Measurements from ENCODE around the gene GAREM1. TPM values are rescaled to one million over a fixed set of nuclear protein-coding genes. Genes with fewer than 3 reads are reported as not detected.

The GAREM1 gene
- total RNA-seq, 5 donors from 2014 or later (not counting 1 experiment from before 2014, with no cell fraction given), result 0.26 to 0.41 (median 0.33) TPM

- no CpG with 5 or more reads among the region's 1 CpG for WGBS (ENCODE audit: insufficient coverage)
- no peak for ATAC-seq (replicated peaks in 1 of 4)
Measured at GRCh38 chr18:32362484-32362883, 108.2 kb downstream of the GAREM1 start.

GRCh38 chr18:32360682-32361345, 109.9 kb downstream of the GAREM1 start:
- Mint-ChIP-seq H3K27me3 (peaks cover 0 to 11% of the 10 kb centered on the region in 2 donors), H3K36me3 (no peaks in the 10 kb centered on the region), H3K4me3 (no peak overlapping the region), H3K27ac (no peak overlapping the region), H3K4me1 (no peaks in the 10 kb centered on the region), H3K9me3 (no peaks in the 10 kb centered on the region)
- H3K27me3 ChIP-seq (replicated peaks in 1 of 2; ENCODE audit: control insufficient read depth in 2 of 2, extremely low read depth in 1 of 2, insufficient read depth in 2 of 2, low read length in 1 of 2), result no peaks in the 10 kb centered on the region
- H3K9me3 ChIP-seq, result no peaks in the 10 kb centered on the region
- POLR2A ChIA-PET, result no interaction called here
- ATAC-seq (replicated peaks in 1 of 4), result no peak
- no peak for DNase-seq
- no peaks in the 10 kb centered on the region for H3K36me3 ChIP-seq (ENCODE audit: control insufficient read depth in 2 of 2, extremely low read depth in 1 of 2, insufficient read depth in 1 of 2, low read length in 1 of 2)
- CTCF ChIA-PET, result no interaction called here
- no peak overlapping the region for H3K4me3 ChIP-seq (ENCODE audit: control insufficient read depth in 1 of 2, extremely low read depth in 1 of 2, low read length in 1 of 2)
- H3K27ac ChIP-seq (ENCODE audit: low read length), result no peak overlapping the region
- no peaks in the 10 kb centered on the region for H3K4me1 ChIP-seq (ENCODE audit: control insufficient read depth in 1 of 2, extremely low read depth in 1 of 2, insufficient read depth in 2 of 2, low read length in 2 of 2)
- WGBS (ENCODE audit: insufficient coverage), result no CpG with 5 or more reads among the region's 4 CpGs

More at GRCh38 chr18:32362484-32362883, 108.2 kb downstream of the GAREM1 start:
- Histone ChIP-seq H3K27ac (ENCODE audit: low read length) (no peak overlapping the region), H3K4me3 (ENCODE audit: control insufficient read depth in 1 of 2, extremely low read depth in 1 of 2, low read length in 1 of 2) (no peak overlapping the region), H3K27me3 (replicated peaks in 1 of 2; ENCODE audit: control insufficient read depth in 2 of 2, extremely low read depth in 1 of 2, insufficient read depth in 2 of 2, low read length in 1 of 2) (no peaks in the 10 kb centered on the region), H3K9me3 (no peaks in the 10 kb centered on the region), H3K36me3 (ENCODE audit: control insufficient read depth in 2 of 2, extremely low read depth in 1 of 2, insufficient read depth in 1 of 2, low read length in 1 of 2) (no peaks in the 10 kb centered on the region), H3K4me1 (ENCODE audit: control insufficient read depth in 1 of 2, extremely low read depth in 1 of 2, insufficient read depth in 2 of 2, low read length in 2 of 2) (no peaks in the 10 kb centered on the region)
- CTCF ChIA-PET, result no interaction called here
- POLR2A ChIA-PET, result interaction anchor here in 1 of 2 donors (0.5 kb wide), 1 partner anchor 192 kb away, joined by 4 read pairs; no protein-coding TSS in a partner anchor
- Mint-ChIP-seq H3K4me3 (no peak overlapping the region), H3K4me1 (no peaks in the 10 kb centered on the region), H3K27me3 (peaks cover 1 to 11% of the 10 kb centered on the region in 2 donors), H3K9me3 (no peaks in the 10 kb centered on the region), H3K36me3 (no peaks in the 10 kb centered on the region), H3K27ac (no peak overlapping the region)
- DNase-seq, result no peak

- no peak overlapping the region for H3K4me3 Mint-ChIP-seq
- no peaks in the 10 kb centered on the region for H3K36me3 Mint-ChIP-seq
- H3K4me3 ChIP-seq (ENCODE audit: control insufficient read depth in 1 of 2, extremely low read depth in 1 of 2, low read length in 1 of 2), result no peak overlapping the region
- H3K4me1 Mint-ChIP-seq, result peaks cover 0 to 2% (median 0%) of the 10 kb centered on the region in 3 donors
- no peaks in the 10 kb centered on the region for H3K36me3 ChIP-seq (ENCODE audit: control insufficient read depth in 2 of 2, extremely low read depth in 1 of 2, insufficient read depth in 1 of 2, low read length in 1 of 2)
- peaks cover 0 to 6% of the 10 kb centered on the region in 2 donors for H3K27me3 Mint-ChIP-seq
- no peaks in the 10 kb centered on the region for H3K27me3 ChIP-seq (replicated peaks in 1 of 2; ENCODE audit: control insufficient read depth in 2 of 2, extremely low read depth in 1 of 2, insufficient read depth in 2 of 2, low read length in 1 of 2)
- ChIA-PET CTCF (no interaction called here), POLR2A (no interaction called here)
- no peak for ATAC-seq (replicated peaks in 1 of 4)
- no peak for DNase-seq
- H3K4me1 ChIP-seq (ENCODE audit: control insufficient read depth in 1 of 2, extremely low read depth in 1 of 2, insufficient read depth in 2 of 2, low read length in 2 of 2), result no peaks in the 10 kb centered on the region
- 85% methylated on average over 5 of the region's 9 CpGs for WGBS (ENCODE audit: insufficient coverage)
- H3K27ac ChIP-seq (ENCODE audit: low read length), result no peak overlapping the region
- H3K27ac Mint-ChIP-seq, result no peak overlapping the region
- no peaks in the 10 kb centered on the region for H3K9me3 ChIP-seq
- no peaks in the 10 kb centered on the region for H3K9me3 Mint-ChIP-seq
Measured at GRCh38 chr18:32358529-32358928, 112.2 kb downstream of the GAREM1 start.

GRCh38 chr18:32358075-32358474, 112.6 kb downstream of the GAREM1 start:
- Mint-ChIP-seq H3K4me1 (peaks cover 0 to 4% (median 0%) of the 10 kb centered on the region in 3 donors), H3K27ac (no peak overlapping the region), H3K27me3 (peaks cover 0 to 6% of the 10 kb centered on the region in 2 donors), H3K4me3 (no peak overlapping the region), H3K36me3 (no peaks in the 10 kb centered on the region), H3K9me3 (no peaks in the 10 kb centered on the region)
- no peaks in the 10 kb centered on the region for H3K27me3 ChIP-seq (replicated peaks in 1 of 2; ENCODE audit: control insufficient read depth in 2 of 2, extremely low read depth in 1 of 2, insufficient read depth in 2 of 2, low read length in 1 of 2)
- ATAC-seq (replicated peaks in 1 of 4) (no peak), DNase-seq (no peak)
- H3K4me3 ChIP-seq (ENCODE audit: control insufficient read depth in 1 of 2, extremely low read depth in 1 of 2, low read length in 1 of 2), result no peak overlapping the region
- CTCF ChIA-PET, result no interaction called here
- no peaks in the 10 kb centered on the region for H3K4me1 ChIP-seq (ENCODE audit: control insufficient read depth in 1 of 2, extremely low read depth in 1 of 2, insufficient read depth in 2 of 2, low read length in 2 of 2)
- POLR2A ChIA-PET, result no interaction called here
- no peaks in the 10 kb centered on the region for H3K9me3 ChIP-seq
- no peak overlapping the region for H3K27ac ChIP-seq (ENCODE audit: low read length)
- H3K36me3 ChIP-seq (ENCODE audit: control insufficient read depth in 2 of 2, extremely low read depth in 1 of 2, insufficient read depth in 1 of 2, low read length in 1 of 2), result no peaks in the 10 kb centered on the region
- 80% methylated on average over 1 of the region's 8 CpGs for WGBS (ENCODE audit: insufficient coverage)

GRCh38 chr18:32355896-32356295, 114.8 kb downstream of the GAREM1 start:
- H3K9me3 ChIP-seq, result no peaks in the 10 kb centered on the region
- H3K27ac ChIP-seq (ENCODE audit: low read length), result no peak overlapping the region
- ChIA-PET CTCF (no interaction called here), POLR2A (no interaction called here)
- no peaks in the 10 kb centered on the region for H3K36me3 ChIP-seq (ENCODE audit: control insufficient read depth in 2 of 2, extremely low read depth in 1 of 2, insufficient read depth in 1 of 2, low read length in 1 of 2)
- no peaks in the 10 kb centered on the region for H3K36me3 Mint-ChIP-seq
- no peak overlapping the region for H3K4me3 ChIP-seq (ENCODE audit: control insufficient read depth in 1 of 2, extremely low read depth in 1 of 2, low read length in 1 of 2)
- H3K9me3 Mint-ChIP-seq, result no peaks in the 10 kb centered on the region
- ATAC-seq (replicated peaks in 1 of 4), result no peak
- H3K27me3 Mint-ChIP-seq, result peaks cover 0 to 4% of the 10 kb centered on the region in 2 donors
- WGBS (ENCODE audit: insufficient coverage), result no CpG with 5 or more reads among the region's 1 CpG
- no peaks in the 10 kb centered on the region for H3K27me3 ChIP-seq (replicated peaks in 1 of 2; ENCODE audit: control insufficient read depth in 2 of 2, extremely low read depth in 1 of 2, insufficient read depth in 2 of 2, low read length in 1 of 2)
- DNase-seq, result no peak
- H3K27ac Mint-ChIP-seq, result no peak overlapping the region
- no peak overlapping the region for H3K4me3 Mint-ChIP-seq
- peaks cover 0 to 4% (median 0%) of the 10 kb centered on the region in 3 donors for H3K4me1 Mint-ChIP-seq
- H3K4me1 ChIP-seq (ENCODE audit: control insufficient read depth in 1 of 2, extremely low read depth in 1 of 2, insufficient read depth in 2 of 2, low read length in 2 of 2), result no peaks in the 10 kb centered on the region

GRCh38 chr18:32354518-32354917, 116.2 kb downstream of the GAREM1 start:
- no peak for DNase-seq
- H3K9me3 ChIP-seq, result no peaks in the 10 kb centered on the region
- no peaks in the 10 kb centered on the region for H3K36me3 ChIP-seq (ENCODE audit: control insufficient read depth in 2 of 2, extremely low read depth in 1 of 2, insufficient read depth in 1 of 2, low read length in 1 of 2)
- ATAC-seq (replicated peaks in 1 of 4), result no peak
- Mint-ChIP-seq H3K36me3 (no peaks in the 10 kb centered on the region), H3K27ac (no peak overlapping the region), H3K27me3 (peaks cover 0 to 4% of the 10 kb centered on the region in 2 donors), H3K9me3 (no peaks in the 10 kb centered on the region), H3K4me3 (no peak overlapping the region), H3K4me1 (peaks cover 0 to 4% (median 0%) of the 10 kb centered on the region in 3 donors)
- no peak overlapping the region for H3K4me3 ChIP-seq (ENCODE audit: control insufficient read depth in 1 of 2, extremely low read depth in 1 of 2, low read length in 1 of 2)
- H3K27ac ChIP-seq (ENCODE audit: low read length), result no peak overlapping the region
- H3K4me1 ChIP-seq (ENCODE audit: control insufficient read depth in 1 of 2, extremely low read depth in 1 of 2, insufficient read depth in 2 of 2, low read length in 2 of 2), result no peaks in the 10 kb centered on the region
- CTCF ChIA-PET, result no interaction called here
- POLR2A ChIA-PET, result no interaction called here
- H3K27me3 ChIP-seq (replicated peaks in 1 of 2; ENCODE audit: control insufficient read depth in 2 of 2, extremely low read depth in 1 of 2, insufficient read depth in 2 of 2, low read length in 1 of 2), result no peaks in the 10 kb centered on the region
- WGBS (ENCODE audit: insufficient coverage), result 100% methylated on average over 2 of the region's 5 CpGs

Data from T-cell (primary cell).